ENCODE measurements around the gene REV3L. TPM values are rescaled to one million over a fixed set of nuclear protein-coding genes. Genes with fewer than 3 reads are reported as not detected.

The REV3L gene
- total and polyA plus RNA-seq, 2 of the 13 experiments (the other 11 are each of a cell fraction or from before 2014, with no cell fraction given), result 12.8 to 31.3 TPM

DNA sequence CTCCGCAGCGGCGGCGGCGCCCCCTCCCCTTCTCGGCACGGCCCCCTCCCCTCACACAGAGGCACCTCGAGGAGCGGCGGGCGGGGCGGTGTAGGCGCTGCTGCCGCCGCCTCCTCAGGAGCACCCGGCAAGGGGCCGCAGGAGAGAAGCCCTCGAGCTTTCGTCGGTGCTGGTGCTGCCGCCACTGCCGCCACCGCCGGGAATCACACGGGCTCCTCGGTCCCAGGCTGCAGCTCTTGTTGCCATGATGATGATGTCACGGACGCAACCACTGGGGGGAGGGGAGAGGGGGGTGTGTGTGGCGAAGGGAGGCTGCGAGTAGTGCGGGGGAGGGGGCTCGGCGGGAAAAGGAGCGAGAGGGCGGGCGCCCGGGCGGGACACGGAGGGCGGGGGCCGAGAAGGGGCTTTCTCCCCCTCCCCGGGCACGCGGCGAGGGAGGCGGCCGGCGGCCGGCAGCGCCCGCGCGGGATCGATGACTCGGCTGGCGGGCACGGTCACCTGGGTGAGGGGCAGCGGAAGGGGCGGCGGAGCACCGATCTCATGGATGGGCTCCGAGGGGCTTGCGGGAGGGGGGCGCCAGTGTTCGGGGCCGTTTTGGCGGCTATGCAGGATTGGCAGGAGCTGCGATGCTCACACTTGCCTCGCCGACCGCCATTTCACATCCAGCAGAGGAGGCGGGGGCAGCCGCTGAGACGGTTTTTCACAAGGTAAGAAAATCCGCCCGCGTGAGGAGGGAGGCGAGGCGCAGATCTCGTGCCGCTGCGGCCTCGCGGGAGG lies at the start of gene REV3L (continued):
- TF ChIP-seq ZNF512 (CRISPR knock-in tag; IDR thresholded peaks at IDR 0.05), result no peak
- TF ChIP-seq, protein P1, sequence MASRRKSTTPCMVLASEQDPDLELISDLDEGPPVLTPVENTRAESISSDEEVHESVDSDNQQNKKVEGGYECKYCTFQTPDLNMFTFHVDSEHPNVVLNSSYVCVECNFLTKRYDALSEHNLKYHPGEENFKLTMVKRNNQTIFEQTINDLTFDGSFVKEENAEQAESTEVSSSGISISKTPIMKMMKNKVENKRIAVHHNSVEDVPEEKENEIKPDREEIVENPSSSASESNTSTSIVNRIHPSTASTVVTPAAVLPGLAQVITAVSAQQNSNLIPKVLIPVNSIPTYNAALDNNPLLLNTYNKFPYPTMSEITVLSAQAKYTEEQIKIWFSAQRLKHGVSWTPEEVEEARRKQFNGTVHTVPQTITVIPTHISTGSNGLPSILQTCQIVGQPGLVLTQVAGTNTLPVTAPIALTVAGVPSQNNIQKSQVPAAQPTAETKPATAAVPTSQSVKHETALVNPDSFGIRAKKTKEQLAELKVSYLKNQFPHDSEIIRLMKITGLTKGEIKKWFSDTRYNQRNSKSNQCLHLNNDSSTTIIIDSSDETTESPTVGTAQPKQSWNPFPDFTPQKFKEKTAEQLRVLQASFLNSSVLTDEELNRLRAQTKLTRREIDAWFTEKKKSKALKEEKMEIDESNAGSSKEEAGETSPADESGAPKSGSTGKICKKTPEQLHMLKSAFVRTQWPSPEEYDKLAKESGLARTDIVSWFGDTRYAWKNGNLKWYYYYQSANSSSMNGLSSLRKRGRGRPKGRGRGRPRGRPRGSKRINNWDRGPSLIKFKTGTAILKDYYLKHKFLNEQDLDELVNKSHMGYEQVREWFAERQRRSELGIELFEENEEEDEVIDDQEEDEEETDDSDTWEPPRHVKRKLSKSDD (CRISPR knock-in tag; IDR thresholded peaks at IDR 0.05; ENCODE audit: low read depth), result peak; percentile 28; the same call in 1 of the 2 replicates
- TF ChIP-seq EEA1 (CRISPR knock-in tag; IDR thresholded peaks at IDR 0.05; ENCODE audit: borderline replicate concordance), result peak; percentile 62; the same call in 1 of the 2 replicates
- TF ChIP-seq ZSCAN31 (CRISPR knock-in tag; IDR thresholded peaks at IDR 0.05; ENCODE audit: low read depth), result peak; percentile 61; the same call in 1 of the 2 replicates
- TF ChIP-seq TFAP4 (IDR thresholded peaks at IDR 0.05; ENCODE audit: borderline replicate concordance, low read depth), result peak; percentile 88; the same call in 1 of the 2 replicates
- TF ChIP-seq ZZZ3 (CRISPR knock-in tag; IDR thresholded peaks at IDR 0.05; ENCODE audit: borderline replicate concordance), result 0 out of 2 replicates have a peak, but pooled peaks have one; percentile 37
- TF ChIP-seq ZFY (CRISPR knock-in tag; IDR thresholded peaks at IDR 0.05), result no peak
- peak; percentile 48; the same call in 1 of the 2 replicates for TF ChIP-seq ZNF7 (CRISPR knock-in tag; IDR thresholded peaks at IDR 0.05)
- TF ChIP-seq SMARCC2 (IDR thresholded peaks at IDR 0.05), result no peak
- no peak for TF ChIP-seq ZNF264 (CRISPR knock-in tag; IDR thresholded peaks at IDR 0.05)
- TF ChIP-seq, protein P2, sequence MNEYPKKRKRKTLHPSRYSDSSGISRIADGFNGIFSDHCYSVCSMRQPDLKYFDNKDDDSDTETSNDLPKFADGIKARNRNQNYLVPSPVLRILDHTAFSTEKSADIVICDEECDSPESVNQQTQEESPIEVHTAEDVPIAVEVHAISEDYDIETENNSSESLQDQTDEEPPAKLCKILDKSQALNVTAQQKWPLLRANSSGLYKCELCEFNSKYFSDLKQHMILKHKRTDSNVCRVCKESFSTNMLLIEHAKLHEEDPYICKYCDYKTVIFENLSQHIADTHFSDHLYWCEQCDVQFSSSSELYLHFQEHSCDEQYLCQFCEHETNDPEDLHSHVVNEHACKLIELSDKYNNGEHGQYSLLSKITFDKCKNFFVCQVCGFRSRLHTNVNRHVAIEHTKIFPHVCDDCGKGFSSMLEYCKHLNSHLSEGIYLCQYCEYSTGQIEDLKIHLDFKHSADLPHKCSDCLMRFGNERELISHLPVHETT (CRISPR knock-in tag; conservative IDR thresholded peaks at IDR 0.05), result peak; percentile 93
- no peak for TF ChIP-seq ZNF747 (CRISPR knock-in tag; IDR thresholded peaks at IDR 0.05; ENCODE audit: borderline replicate concordance)
- no peak for TF ChIP-seq ZNF570 (CRISPR knock-in tag; IDR thresholded peaks at IDR 0.05; ENCODE audit: borderline replicate concordance)
- peak; percentile 62 for TF ChIP-seq MED8 (CRISPR knock-in tag; IDR thresholded peaks at IDR 0.05; ENCODE audit: insufficient replicate concordance)
- TF ChIP-seq, protein P3, sequence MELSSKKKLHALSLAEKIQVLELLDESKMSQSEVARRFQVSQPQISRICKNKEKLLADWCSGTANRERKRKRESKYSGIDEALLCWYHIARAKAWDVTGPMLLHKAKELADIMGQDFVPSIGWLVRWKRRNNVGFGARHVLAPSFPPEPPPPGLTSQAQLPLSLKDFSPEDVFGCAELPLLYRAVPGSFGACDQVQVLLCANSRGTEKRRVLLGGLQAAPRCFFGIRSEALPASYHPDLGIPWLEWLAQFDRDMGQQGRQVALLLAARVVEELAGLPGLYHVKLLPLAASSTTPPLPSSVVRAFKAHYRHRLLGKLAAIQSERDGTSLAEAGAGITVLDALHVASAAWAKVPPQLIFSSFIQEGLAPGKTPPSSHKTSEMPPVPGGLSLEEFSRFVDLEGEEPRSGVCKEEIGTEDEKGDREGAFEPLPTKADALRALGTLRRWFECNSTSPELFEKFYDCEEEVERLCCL (CRISPR knock-in tag; IDR thresholded peaks at IDR 0.05; ENCODE audit: borderline replicate concordance), result no peak; the same call in 1 of the 2 replicates
- TF ChIP-seq ZNF619 (CRISPR knock-in tag; IDR thresholded peaks at IDR 0.05), result no peak
- TF ChIP-seq THAP9 (CRISPR knock-in tag; IDR thresholded peaks at IDR 0.05; ENCODE audit: borderline replicate concordance), result peak; percentile 41; the same call in 1 of the 2 replicates

Measured in HepG2 (cell line).